Measurements from ENCODE around the gene CLN6. TPM values are rescaled to one million over a fixed set of nuclear protein-coding genes. Genes with fewer than 3 reads are reported as not detected.

Gene CLN6
- total RNA-seq, 2 donors from 2014 or later: 6.4 to 7.4 TPM

DNA sequence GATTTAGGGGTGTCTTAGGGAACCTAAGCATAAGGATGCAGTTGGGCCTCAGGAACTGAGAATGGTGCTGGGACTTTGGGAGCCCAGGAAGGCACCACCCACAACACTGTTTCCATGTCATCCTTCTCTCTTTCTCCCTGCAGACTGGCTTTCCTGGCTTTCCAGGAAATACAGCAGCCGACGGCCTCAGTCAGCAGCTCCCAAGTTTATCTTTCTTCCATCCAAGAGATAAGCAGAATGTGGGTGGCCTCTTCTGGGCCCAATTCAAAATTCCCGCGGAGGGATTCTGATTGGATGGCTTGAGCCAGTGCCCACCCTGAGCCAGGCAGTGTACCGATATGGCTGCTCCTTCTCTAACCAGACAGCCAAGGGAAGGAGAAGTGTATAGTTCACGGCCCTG, 4.5 kb upstream of the CLN6 start:
- H3K9me3 ChIP-seq: no peaks in the 10 kb centered on the region
- DNase-seq (ENCODE audit: low spot score): no peak
- TF ChIP-seq, protein P1, sequence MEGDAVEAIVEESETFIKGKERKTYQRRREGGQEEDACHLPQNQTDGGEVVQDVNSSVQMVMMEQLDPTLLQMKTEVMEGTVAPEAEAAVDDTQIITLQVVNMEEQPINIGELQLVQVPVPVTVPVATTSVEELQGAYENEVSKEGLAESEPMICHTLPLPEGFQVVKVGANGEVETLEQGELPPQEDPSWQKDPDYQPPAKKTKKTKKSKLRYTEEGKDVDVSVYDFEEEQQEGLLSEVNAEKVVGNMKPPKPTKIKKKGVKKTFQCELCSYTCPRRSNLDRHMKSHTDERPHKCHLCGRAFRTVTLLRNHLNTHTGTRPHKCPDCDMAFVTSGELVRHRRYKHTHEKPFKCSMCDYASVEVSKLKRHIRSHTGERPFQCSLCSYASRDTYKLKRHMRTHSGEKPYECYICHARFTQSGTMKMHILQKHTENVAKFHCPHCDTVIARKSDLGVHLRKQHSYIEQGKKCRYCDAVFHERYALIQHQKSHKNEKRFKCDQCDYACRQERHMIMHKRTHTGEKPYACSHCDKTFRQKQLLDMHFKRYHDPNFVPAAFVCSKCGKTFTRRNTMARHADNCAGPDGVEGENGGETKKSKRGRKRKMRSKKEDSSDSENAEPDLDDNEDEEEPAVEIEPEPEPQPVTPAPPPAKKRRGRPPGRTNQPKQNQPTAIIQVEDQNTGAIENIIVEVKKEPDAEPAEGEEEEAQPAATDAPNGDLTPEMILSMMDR (IDR thresholded peaks at IDR 0.05): no peak
- H3K27ac ChIP-seq: no peak overlapping the region
- no peaks in the 10 kb centered on the region for H3K36me3 ChIP-seq
- peaks cover 0 to 7% of the 10 kb centered on the region in 2 donors for H3K4me1 ChIP-seq
- no peak overlapping the region for H3K4me3 ChIP-seq
- no peaks in the 10 kb centered on the region for H3K27me3 ChIP-seq

DNA sequence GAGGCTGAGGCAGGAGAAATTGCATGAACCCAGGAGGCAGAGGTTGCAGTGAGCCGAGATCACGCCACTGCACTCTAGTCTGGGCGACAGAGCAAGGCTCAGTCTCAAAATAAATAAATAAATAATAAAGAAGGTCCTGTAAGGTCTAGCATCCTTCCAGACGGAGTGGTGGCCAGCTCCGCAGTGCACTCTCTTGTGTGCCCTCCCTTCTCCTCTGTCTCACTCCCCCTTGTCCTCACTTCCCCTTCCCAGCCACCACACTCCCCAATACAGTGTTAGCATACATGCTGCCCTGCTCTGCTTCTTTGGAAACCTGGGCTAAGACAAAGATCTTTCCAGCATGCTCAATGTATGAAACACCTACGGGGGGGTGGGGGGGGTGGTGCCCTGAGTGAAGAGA, 3.4 kb upstream of the CLN6 start:
- peaks cover 0 to 17% of the 10 kb centered on the region in 2 donors for H3K4me1 ChIP-seq
- H3K4me3 ChIP-seq: no peak overlapping the region
- H3K27ac ChIP-seq: no peak overlapping the region
- no peak for DNase-seq (ENCODE audit: low spot score)
- H3K9me3 ChIP-seq: no peaks in the 10 kb centered on the region
- H3K27me3 ChIP-seq: no peaks in the 10 kb centered on the region
- H3K36me3 ChIP-seq: no peaks in the 10 kb centered on the region
- TF ChIP-seq, protein P1 (IDR thresholded peaks at IDR 0.05): no peak

DNA sequence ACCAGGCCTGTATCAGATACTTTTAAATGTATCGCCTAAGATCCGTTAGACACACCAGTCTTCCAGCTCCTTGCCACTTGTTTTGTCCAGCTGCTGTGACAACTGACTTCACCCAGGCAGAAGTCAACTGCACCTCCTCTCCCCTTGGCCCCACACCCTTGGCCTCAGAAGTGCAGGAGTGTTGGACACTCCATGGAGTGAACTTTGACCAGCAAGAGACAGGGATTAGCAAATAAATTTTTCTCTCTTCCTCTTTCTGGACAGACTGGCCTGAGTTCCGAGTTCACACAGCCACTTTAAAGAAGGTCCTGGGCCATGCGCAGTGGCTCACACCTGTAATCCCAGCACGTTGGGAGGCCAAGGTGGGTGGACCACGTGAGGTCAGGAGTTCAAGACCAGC, 2.9 kb upstream of the CLN6 start:
- Histone ChIP-seq H3K36me3 (no peaks in the 10 kb centered on the region), H3K27me3 (no peaks in the 10 kb centered on the region), H3K27ac (no peak overlapping the region), H3K4me3 (no peak overlapping the region), H3K9me3 (no peaks in the 10 kb centered on the region), H3K4me1 (peaks cover 0 to 21% of the 10 kb centered on the region in 2 donors)
- DNase-seq (ENCODE audit: low spot score): peak; percentile 47
- TF ChIP-seq, protein P1 (IDR thresholded peaks at IDR 0.05): no peak

GRCh38 chr15:68231102-68231818, 1.7 kb upstream of the CLN6 start:
- H3K27ac ChIP-seq: no peak overlapping the region

DNA sequence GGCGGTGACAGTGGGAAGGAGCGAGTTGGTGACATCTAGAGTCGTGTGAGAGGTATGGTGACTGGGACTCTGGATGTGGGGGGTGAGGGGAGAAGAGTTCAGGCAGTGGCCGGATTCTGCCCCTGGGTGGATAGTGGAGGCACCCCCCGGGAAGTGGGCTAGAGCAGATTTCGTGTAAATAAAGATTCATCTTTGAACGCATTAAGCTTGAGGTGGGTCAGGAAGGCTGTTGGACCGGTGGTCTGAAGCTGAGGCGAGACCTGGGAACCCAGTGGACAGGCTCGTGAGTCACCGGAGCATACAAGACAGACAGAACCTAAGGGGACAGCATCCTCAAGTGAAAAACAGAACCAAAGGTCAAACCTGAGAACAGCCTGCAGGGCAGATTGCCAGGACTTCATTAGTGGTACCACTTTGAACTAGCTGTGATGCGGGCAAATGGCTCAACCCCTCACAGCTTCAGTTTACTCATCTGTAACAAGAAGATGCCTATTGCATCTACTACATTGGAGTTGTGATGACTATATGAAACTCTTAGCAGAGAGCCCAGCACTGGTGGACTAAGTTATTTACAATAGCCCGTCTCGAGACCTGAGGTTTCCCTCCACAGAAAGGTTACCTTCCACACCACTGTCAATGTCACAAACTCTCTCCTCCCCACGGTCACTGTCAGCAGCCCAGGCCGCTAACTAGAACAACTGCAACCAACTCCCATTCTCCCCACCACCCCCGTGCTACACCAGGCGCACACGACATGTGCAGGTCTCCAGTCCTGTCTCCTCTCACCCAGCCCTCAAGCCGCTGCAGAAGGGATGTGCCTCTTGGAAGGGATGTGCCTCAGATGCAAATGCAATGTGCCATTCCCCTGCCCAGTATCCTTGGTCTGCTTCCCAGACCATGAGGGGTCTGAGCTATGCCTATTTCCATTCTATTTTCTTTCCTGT, 901 bp upstream of the CLN6 start:
- no peaks in the 10 kb centered on the region for H3K27me3 ChIP-seq
- no peaks in the 10 kb centered on the region for H3K36me3 ChIP-seq
- peak; percentile 64 for DNase-seq (ENCODE audit: low spot score)
- TF ChIP-seq, protein P1 (IDR thresholded peaks at IDR 0.05): peak in 1 of 2 donors; percentile 6
- H3K4me3 ChIP-seq: peak overlapping the region; percentile 58 to 68
- peaks cover 0 to 21% of the 10 kb centered on the region in 2 donors for H3K4me1 ChIP-seq
- peak overlapping the region; percentile 77 to 81 for H3K27ac ChIP-seq
- H3K9me3 ChIP-seq: no peaks in the 10 kb centered on the region

More at GRCh38 chr15:68231102-68231818, 1.7 kb upstream of the CLN6 start:
- TF ChIP-seq, protein P1 (IDR thresholded peaks at IDR 0.05): no peak
- H3K36me3 ChIP-seq: no peaks in the 10 kb centered on the region
- peaks cover 0 to 21% of the 10 kb centered on the region in 2 donors for H3K4me1 ChIP-seq
- H3K9me3 ChIP-seq: no peaks in the 10 kb centered on the region
- H3K27me3 ChIP-seq: no peaks in the 10 kb centered on the region
- no peak overlapping the region for H3K4me3 ChIP-seq
- peak; percentile 47 for DNase-seq (ENCODE audit: low spot score)
